T-helper 1 cell (primary cell): Measurements from ENCODE around the gene LMNTD1.

Experiments used
- DNase-seq, 5 donors: peaks; one replicate each; pipeline ENCODE4 v3.0.0-alpha.2; 2012 to 2020
- total RNA-seq, 4 donors: gene quantifications; one replicate each; lab custom pipeline; 2026; lab: John Stamatoyannopoulos, UW

The LMNTD1 gene
- total RNA-seq: 0 reads per million in 4 donors

DNA sequence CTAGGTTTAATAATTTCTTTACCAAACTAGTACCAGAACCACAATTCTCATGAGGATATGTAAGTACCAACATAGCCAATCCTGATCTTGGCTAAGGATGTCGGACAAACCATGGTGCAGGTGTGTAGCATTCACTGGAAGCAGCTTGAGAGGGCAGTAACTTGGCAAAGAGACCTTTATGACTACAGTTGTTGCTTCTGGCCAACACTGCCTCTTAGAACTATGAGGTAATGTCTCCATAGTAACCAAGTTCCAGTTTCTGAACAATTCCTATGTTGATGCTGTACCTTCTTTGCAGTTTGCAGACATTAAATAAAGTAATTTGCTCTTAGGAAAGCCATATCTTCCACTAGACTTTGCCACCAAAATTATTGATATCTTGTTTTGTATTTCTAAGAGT, at the start of gene LMNTD1:
TSS of gene LMNTD1 (minus strand) at position 186 of the 400 bp plus-strand sequence. CDS start 324 bp downstream, outside the sequence.
- DNase-seq: no peak

GRCh38 chr12:25598956-25599355, 45.9 kb upstream of the LMNTD1 start:
- DNase-seq: no peak

GRCh38 chr12:25595496-25595895, 42.4 kb upstream of the LMNTD1 start:
- peak in 1 of 5 donors; percentile 17 for DNase-seq

GRCh38 chr12:25594376-25594775, 41.3 kb upstream of the LMNTD1 start:
- DNase-seq: no peak

- DNase-seq: no peak
Measured at GRCh38 chr12:25592725-25593495, 39.8 kb upstream of the LMNTD1 start.

DNA sequence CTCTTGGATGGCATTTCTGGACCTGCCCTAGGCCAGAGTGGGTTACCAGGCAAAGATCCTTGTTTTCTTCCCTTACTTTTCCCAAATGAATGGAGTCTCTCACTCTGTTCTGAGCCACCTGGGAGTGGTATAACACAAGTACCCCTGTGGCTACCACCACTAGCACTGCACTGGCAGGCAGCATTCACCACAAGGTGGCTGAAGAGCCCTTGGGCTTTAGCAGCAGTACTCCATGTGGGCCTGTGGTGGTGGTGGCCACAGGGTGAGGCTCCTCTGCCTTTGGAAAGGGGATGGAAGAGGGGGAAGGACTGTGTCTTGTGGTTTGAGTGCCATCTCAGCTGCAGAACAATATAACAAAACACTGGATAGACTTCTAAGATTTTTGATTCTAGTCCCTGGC, 38.1 kb upstream of the LMNTD1 start:
- DNase-seq: no peak

DNA sequence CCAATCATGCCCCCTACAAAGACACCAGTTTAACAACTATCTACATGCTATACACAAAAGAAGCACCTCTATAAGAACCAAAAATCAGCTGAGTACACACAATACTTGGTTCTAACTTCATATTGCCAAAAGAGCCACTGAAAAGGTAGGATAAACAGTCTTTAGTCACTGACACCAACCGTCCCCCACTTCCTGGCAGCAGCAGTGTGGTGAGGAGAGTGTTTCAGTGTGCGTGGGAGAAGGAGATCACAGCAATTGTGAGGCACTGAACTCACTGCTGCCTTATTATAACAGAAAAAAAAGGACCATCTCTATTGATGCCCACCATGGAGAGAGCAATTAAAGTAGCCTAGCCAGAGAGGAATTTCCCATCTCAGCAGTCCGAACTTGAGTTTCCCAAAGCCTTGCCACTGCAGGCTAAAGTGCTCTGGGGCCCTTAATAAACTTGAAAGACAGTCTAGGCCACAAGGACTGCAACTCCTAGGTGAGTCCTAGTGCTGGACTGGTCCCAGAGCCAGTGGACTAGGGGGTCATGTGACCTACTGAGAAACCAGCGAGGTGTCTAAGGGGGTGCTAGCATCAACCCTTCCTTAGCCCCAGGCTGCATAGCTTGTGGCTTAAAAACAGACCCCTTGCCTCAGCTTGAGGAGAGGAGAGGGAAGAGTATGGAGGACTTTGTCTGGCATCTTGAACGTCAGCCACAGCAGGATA, 37.1 kb upstream of the LMNTD1 start:
- DNase-seq: peak in 1 of 5 donors; percentile 48

- no peak for DNase-seq
Measured at GRCh38 chr12:25587346-25587745, 34.3 kb upstream of the LMNTD1 start.

- DNase-seq: no peak
Measured at GRCh38 chr12:25585662-25586061, 32.6 kb upstream of the LMNTD1 start.

- DNase-seq: no peak
Measured at GRCh38 chr12:25585021-25585523, 32.0 kb upstream of the LMNTD1 start.

- no peak for DNase-seq
Measured at GRCh38 chr12:25584596-25584995, 31.5 kb upstream of the LMNTD1 start.

DNA sequence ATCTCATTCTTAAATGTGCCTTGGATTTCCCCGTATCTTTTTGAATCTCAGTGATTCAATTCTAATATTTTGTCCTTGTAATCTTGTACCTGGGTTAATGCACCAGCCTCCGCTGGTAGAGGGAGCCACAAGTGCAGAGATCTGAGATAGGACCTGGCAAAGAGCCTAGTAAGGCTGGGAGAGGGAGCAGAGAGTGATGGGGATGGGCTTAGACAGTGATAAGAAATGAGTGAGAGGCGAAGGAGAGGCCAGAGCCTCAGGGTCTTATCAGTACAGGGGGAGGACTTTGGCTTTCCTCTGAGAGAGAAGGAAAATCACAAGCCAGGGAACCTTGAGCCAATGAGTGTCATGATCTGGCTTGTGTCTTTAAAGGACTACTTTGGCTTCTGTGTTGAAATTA, 30.5 kb upstream of the LMNTD1 start:
- no peak for DNase-seq

- no peak for DNase-seq
Measured at GRCh38 chr12:25581067-25581466, 28.0 kb upstream of the LMNTD1 start.

- no peak for DNase-seq
Measured at GRCh38 chr12:25578411-25579143, 25.5 kb upstream of the LMNTD1 start.

GRCh38 chr12:25574761-25575160, 21.7 kb upstream of the LMNTD1 start:
- DNase-seq: no peak

- no peak for DNase-seq
Measured at GRCh38 chr12:25573346-25573745, 20.3 kb upstream of the LMNTD1 start.

- no peak for DNase-seq
Measured at GRCh38 chr12:25570418-25570817, 17.3 kb upstream of the LMNTD1 start.

- DNase-seq: no peak
Measured at GRCh38 chr12:25566202-25566949, 13.3 kb upstream of the LMNTD1 start.

GRCh38 chr12:25558586-25558985, 5.5 kb upstream of the LMNTD1 start:
- DNase-seq: no peak

DNA sequence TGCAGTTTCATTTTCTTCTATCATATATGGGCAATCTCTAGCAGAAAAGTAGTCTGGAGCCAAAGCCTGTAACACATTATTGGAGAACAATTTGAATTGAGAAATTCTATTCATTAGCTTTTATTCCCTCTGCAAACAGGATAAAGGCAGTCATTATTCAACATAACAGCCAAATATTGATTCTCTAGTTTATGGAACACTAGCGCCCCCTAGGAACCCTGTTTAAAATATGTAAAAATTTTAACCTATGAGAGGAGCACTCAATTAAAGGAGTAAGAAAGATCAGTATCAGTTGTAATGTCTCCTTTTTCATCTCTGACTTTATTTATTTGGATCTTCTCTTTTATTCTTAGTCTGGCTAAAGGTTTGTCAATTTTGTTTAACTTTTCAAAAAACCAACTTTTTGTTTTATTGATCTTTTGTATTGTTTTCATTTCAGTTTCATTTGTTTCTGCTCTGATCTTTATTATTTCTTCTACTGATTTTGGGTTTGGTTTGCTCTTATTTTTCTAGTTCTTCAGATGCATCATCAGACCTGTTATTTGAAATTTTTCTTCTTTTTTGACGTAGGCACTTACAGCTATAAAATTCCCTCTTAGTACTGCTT, 4.8 kb upstream of the LMNTD1 start:
- DNase-seq: peak in 1 of 5 donors; percentile 15

DNA sequence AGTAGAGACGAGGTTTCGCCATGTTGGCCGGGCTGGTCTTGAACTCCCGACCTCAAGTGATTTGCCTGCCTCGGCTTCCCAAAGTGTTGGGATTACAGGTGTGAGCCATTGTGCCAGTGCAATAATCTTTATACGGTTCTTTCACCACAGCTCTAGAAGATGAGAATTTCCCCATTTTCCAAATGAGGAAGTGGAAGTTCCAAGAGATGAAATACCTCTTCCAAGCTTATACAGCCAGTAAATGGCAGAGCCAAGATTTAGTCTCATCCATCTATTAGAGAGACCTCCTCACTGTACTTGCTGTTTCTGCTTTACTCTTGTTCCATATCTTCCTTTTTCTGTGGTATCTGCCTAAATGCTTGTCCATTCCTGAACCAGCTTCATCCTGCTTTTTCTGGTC, 3.1 kb upstream of the LMNTD1 start:
- DNase-seq: no peak

GRCh38 chr12:25552681-25553080, 402 bp downstream of the LMNTD1 start:
- no peak for DNase-seq
